Nephron progenitor cell (in vitro differentiated cells): ENCODE results near the gene APBB2.

ENCODE experiments used
- DNase-seq: peaks from one replicate; pipeline ENCODE4 v3.0.0; 2021
- H3K27ac Mint-ChIP-seq: 2 replicates; pipeline ENCODE4 v1.8.0; 2021; ENCODE audit warnings: mild to moderate bottlenecking, moderate library complexity, mixed read lengths
- H3K27me3 Mint-ChIP-seq: 2 replicates; pipeline ENCODE4 v1.8.0; 2021; ENCODE audit warnings: mild to moderate bottlenecking, low read depth, mixed read lengths; ENCODE audit not compliant: poor library complexity
- H3K36me3 Mint-ChIP-seq: 2 replicates; pipeline ENCODE4 v1.8.0; 2021; ENCODE audit warnings: low read depth, mixed read lengths
- H3K4me1 Mint-ChIP-seq: 2 replicates; pipeline ENCODE4 v1.8.0; 2021; ENCODE audit warnings: mixed read lengths
- H3K4me3 Mint-ChIP-seq: 2 replicates; pipeline ENCODE4 v1.8.0; 2021; ENCODE audit warnings: mild to moderate bottlenecking, moderate library complexity, mixed read lengths
- H3K9me3 Mint-ChIP-seq: 2 replicates; pipeline ENCODE4 v1.8.0; 2021; ENCODE audit warnings: mild to moderate bottlenecking, moderate library complexity, mixed read lengths
- TF ChIP-seq, protein P1 (sequence below): fragments of 200-600 bp; sonication (generic); IDR thresholded peaks from 2 replicates; pipeline ENCODE4 v1.5.0; 2021; ENCODE audit warnings: antibody characterized with exemption

APBB2 gene

GRCh38 chr4:41218703-41219102 lies 4.4 kb upstream of the APBB2 start:
- TF ChIP-seq, protein P1, sequence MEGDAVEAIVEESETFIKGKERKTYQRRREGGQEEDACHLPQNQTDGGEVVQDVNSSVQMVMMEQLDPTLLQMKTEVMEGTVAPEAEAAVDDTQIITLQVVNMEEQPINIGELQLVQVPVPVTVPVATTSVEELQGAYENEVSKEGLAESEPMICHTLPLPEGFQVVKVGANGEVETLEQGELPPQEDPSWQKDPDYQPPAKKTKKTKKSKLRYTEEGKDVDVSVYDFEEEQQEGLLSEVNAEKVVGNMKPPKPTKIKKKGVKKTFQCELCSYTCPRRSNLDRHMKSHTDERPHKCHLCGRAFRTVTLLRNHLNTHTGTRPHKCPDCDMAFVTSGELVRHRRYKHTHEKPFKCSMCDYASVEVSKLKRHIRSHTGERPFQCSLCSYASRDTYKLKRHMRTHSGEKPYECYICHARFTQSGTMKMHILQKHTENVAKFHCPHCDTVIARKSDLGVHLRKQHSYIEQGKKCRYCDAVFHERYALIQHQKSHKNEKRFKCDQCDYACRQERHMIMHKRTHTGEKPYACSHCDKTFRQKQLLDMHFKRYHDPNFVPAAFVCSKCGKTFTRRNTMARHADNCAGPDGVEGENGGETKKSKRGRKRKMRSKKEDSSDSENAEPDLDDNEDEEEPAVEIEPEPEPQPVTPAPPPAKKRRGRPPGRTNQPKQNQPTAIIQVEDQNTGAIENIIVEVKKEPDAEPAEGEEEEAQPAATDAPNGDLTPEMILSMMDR: no peak
- H3K4me3 Mint-ChIP-seq: no peak overlapping the region

DNA sequence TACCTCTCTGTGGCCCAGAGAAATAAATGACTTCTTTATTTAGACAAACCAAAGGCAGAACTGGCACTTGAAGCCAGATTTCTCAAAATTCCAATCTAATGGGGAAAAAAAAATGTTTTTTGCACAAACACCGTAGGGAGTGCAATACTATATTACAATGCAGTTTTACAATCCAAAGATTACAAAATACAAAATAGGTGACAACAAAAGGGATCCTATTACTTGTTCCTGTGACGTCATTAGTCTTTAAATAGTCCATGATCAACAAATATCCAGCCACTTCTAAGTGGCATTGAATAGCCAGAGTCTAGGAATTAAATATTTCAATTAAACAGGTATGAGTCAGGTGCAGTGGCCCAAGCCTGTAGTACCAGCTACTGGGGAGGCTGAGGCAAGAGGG lies 3.0 kb upstream of the APBB2 start:
- no peaks in the 10 kb centered on the region for H3K9me3 Mint-ChIP-seq
- DNase-seq: no peak
- H3K36me3 Mint-ChIP-seq: no peaks in the 10 kb centered on the region
- H3K27ac Mint-ChIP-seq: no peak overlapping the region
- TF ChIP-seq, protein P1: no peak
- H3K4me1 Mint-ChIP-seq: peaks cover 40% of the 10 kb centered on the region
- H3K27me3 Mint-ChIP-seq: peaks cover 19% of the 10 kb centered on the region
- H3K4me3 Mint-ChIP-seq: peak overlapping the region; percentile 90

More at GRCh38 chr4:41218703-41219102, 4.4 kb upstream of the APBB2 start:
- no peaks in the 10 kb centered on the region for H3K36me3 Mint-ChIP-seq
- no peaks in the 10 kb centered on the region for H3K9me3 Mint-ChIP-seq
- no peak overlapping the region for H3K27ac Mint-ChIP-seq
- H3K27me3 Mint-ChIP-seq: peaks cover 6% of the 10 kb centered on the region
- no peak for DNase-seq
- H3K4me1 Mint-ChIP-seq: peaks cover 34% of the 10 kb centered on the region

DNA sequence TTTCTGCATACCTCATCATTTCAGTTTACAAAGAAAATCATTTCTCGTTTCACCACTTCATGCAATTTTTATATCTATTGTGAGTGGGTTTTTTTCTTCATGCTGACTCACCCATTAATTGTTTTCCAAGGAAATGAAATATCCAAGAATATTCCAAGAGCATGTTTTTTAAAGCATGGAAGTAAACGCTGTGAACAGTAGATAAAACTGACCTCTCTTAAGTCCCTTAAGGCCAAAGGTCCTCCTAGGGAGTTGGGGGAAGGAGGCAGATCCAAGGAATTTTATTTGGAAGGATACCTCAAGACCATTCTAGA lies 2.6 kb upstream of the APBB2 start:
- H3K4me3 Mint-ChIP-seq: peak overlapping the region; percentile 90
- TF ChIP-seq, protein P1: no peak
- peaks cover 23% of the 10 kb centered on the region for H3K27me3 Mint-ChIP-seq
- H3K27ac Mint-ChIP-seq: no peak overlapping the region
- H3K9me3 Mint-ChIP-seq: no peaks in the 10 kb centered on the region
- DNase-seq: no peak
- peaks cover 38% of the 10 kb centered on the region for H3K4me1 Mint-ChIP-seq
- no peaks in the 10 kb centered on the region for H3K36me3 Mint-ChIP-seq

DNA sequence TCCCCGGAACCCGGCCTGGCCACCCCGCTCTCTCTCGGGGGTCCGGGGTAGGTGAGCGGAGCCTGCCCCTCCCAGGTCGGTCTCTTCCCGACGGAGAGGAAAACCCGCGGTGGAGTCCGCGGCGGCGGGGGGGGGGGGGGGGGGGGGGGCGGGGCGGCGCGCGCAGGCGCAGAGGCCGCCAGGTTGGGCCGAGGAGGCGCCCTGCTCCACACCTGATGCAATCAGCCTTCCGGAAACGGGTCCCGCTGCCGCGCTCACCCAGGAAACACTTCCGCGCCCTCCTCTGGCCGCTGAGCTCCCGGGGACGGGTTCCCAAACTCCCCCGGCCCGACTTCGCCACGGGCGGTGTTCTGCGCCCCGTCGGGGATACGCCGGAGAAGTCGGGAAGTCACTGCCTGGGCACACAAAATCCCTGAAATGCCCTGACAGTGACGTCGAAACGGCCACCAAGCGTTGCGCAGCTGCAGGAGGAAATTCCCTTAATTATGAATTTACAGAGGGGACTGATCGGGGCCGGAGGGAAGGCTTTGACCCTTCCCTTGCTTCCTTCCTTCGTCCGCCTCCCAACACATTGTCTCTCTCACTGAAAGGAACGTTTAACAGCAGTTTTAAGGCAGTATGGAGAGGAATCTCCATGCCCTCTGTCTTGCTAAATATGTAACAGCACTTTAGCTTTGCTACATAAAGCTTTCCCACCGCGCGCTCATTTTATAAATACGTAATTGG lies 2.1 kb upstream of the APBB2 start:
- Mint-ChIP-seq H3K4me1 (peaks cover 34% of the 10 kb centered on the region), H3K27me3 (peaks cover 28% of the 10 kb centered on the region), H3K36me3 (no peaks in the 10 kb centered on the region), H3K9me3 (no peaks in the 10 kb centered on the region), H3K4me3 (peak overlapping the region; percentile 90), H3K27ac (peak overlapping the region; percentile 83)
- peak; percentile 72 for DNase-seq
- TF ChIP-seq, protein P1: peak; percentile 11

DNA sequence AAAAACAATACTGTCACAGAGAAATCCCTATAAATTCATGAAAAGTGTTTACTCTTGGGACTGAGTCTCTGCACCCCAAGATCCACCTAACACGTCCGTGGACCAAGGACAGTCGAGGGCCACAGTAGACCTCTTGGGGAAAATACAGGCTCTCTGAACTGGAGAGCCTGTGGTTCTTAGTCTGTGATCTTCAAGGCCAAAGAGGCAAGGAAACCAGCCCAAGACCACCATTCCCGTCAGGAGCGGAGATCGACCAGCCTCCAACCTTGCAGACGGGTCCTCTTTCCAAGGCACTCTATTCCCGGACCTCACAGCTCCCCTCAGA lies 1.6 kb upstream of the APBB2 start:
- peaks cover 34% of the 10 kb centered on the region for H3K4me1 Mint-ChIP-seq
- H3K27ac Mint-ChIP-seq: no peak overlapping the region
- TF ChIP-seq, protein P1: no peak
- no peaks in the 10 kb centered on the region for H3K36me3 Mint-ChIP-seq
- peak overlapping the region; percentile 90 for H3K4me3 Mint-ChIP-seq
- H3K27me3 Mint-ChIP-seq: peaks cover 26% of the 10 kb centered on the region
- DNase-seq: no peak
- no peaks in the 10 kb centered on the region for H3K9me3 Mint-ChIP-seq

- H3K27me3 Mint-ChIP-seq: peaks cover 23% of the 10 kb centered on the region
- TF ChIP-seq, protein P1: no peak
- peaks cover 34% of the 10 kb centered on the region for H3K4me1 Mint-ChIP-seq
- H3K36me3 Mint-ChIP-seq: no peaks in the 10 kb centered on the region
- peak overlapping the region; percentile 90 for H3K4me3 Mint-ChIP-seq
- H3K27ac Mint-ChIP-seq: no peak overlapping the region
- no peaks in the 10 kb centered on the region for H3K9me3 Mint-ChIP-seq
- DNase-seq: no peak
Measured at GRCh38 chr4:41215155-41215554, 813 bp upstream of the APBB2 start.
